ENCODE data around the gene CETN1.

CETN1 gene

DNA sequence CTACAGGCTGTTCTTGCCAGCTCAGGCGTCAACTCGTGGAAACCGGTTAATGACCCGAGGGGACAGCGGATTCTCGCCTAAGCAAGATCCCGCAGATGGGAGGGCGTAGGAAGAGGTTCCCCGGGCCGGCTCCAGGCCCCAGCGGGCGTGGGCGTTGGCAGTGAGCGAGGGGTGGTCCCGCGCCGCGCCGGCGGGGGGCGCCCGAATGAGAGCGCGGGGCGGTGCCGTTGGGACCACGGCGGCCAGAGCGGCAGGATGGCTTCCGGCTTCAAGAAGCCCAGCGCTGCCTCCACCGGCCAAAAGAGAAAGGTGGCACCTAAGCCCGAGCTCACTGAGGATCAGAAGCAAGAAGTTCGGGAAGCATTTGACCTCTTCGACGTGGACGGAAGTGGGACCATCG, at the start of gene CETN1:
CETN1 (plus strand) TSS at position 227 of the 400 bp plus-strand sequence; CDS start at position 256, 29 bp downstream.
- Histone ChIP-seq H3K9ac (ENCODE audit: low read length in 2 of 2) (no peak within 1 kb of the TSS), H3K27ac (ENCODE audit: low read length) (no peak within 1 kb of the TSS), H3K9me3 (ENCODE audit: control insufficient read depth in 2 of 2, low read length in 2 of 2) (peaks cover 4 to 11% of the 10 kb centered on the region in 2 donors), H3K4me3 (ENCODE audit: low read length in 2 of 2) (no peak within 1 kb of the TSS), H3K36me3 (ENCODE audit: control insufficient read depth in 2 of 2, insufficient read depth in 2 of 2, low read length in 2 of 2) (no peaks in the 10 kb centered on the region), H3K4me1 (ENCODE audit: control insufficient read depth, insufficient read depth, low read length) (peaks cover 8% of the 10 kb centered on the region), H3K27me3 (ENCODE audit: control insufficient read depth in 1 of 2, insufficient read depth in 2 of 2, low read length in 2 of 2) (peaks cover 0 to 3% of the 10 kb centered on the region in 2 donors)

DNA sequence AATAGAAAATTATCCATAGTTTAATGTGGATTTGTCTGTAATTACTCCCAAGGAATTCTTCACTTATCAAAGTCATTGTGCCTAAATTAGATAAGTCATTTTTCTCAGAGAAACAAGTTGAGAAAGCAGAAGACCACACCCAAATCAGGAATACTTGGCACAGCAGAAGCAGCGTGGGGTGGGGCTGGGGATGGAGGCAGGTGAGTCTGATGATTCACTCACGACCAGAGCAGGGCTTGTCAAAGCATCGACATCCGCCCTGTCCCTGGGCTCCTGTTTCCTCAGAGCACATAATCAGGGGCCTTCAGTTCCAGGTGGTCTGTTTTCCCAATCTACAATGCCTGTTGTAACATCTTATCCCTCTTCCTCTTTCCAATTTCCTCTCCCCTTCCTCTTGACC, 48.2 kb upstream of the CETN1 start:
- Histone ChIP-seq H3K9me3 (ENCODE audit: control insufficient read depth in 2 of 2, low read length in 2 of 2) (no peaks in the 10 kb centered on the region), H3K27me3 (ENCODE audit: control insufficient read depth in 1 of 2, insufficient read depth in 2 of 2, low read length in 2 of 2) (no peaks in the 10 kb centered on the region), H3K4me3 (ENCODE audit: low read length in 2 of 2) (no peak overlapping the region), H3K36me3 (ENCODE audit: control insufficient read depth in 2 of 2, insufficient read depth in 2 of 2, low read length in 2 of 2) (no peaks in the 10 kb centered on the region), H3K9ac (ENCODE audit: low read length in 2 of 2) (no peak overlapping the region), H3K4me1 (ENCODE audit: control insufficient read depth, insufficient read depth, low read length) (no peaks in the 10 kb centered on the region), H3K27ac (ENCODE audit: low read length) (no peak overlapping the region)

DNA sequence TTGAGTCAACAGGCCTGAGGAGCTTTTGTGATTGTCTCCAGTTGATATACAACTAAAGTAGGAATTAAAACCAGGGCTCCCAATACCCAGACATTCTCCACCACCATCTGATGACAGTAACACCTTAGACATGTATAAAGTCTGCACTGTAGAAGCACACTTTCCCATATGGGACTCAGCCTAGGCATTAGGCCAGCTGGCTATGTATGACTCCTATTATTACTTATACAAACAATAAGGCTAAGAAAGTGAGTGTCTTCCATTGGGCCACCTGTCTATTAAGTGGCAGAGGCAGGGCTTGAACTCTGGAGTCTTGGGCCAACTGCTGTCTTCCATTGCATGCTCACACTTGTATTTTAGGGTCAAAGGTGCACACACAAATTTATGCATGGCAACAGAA, 47.5 kb upstream of the CETN1 start:
- H3K4me1 ChIP-seq (ENCODE audit: control insufficient read depth, insufficient read depth, low read length), result no peaks in the 10 kb centered on the region
- H3K9me3 ChIP-seq (ENCODE audit: control insufficient read depth in 2 of 2, low read length in 2 of 2), result no peaks in the 10 kb centered on the region
- no peak overlapping the region for H3K27ac ChIP-seq (ENCODE audit: low read length)
- no peak overlapping the region for H3K9ac ChIP-seq (ENCODE audit: low read length in 2 of 2)
- no peaks in the 10 kb centered on the region for H3K27me3 ChIP-seq (ENCODE audit: control insufficient read depth in 1 of 2, insufficient read depth in 2 of 2, low read length in 2 of 2)
- H3K36me3 ChIP-seq (ENCODE audit: control insufficient read depth in 2 of 2, insufficient read depth in 2 of 2, low read length in 2 of 2), result no peaks in the 10 kb centered on the region
- no peak overlapping the region for H3K4me3 ChIP-seq (ENCODE audit: low read length in 2 of 2)

- H3K36me3 ChIP-seq (ENCODE audit: control insufficient read depth in 2 of 2, insufficient read depth in 2 of 2, low read length in 2 of 2), result no peaks in the 10 kb centered on the region
- no peaks in the 10 kb centered on the region for H3K27me3 ChIP-seq (ENCODE audit: control insufficient read depth in 1 of 2, insufficient read depth in 2 of 2, low read length in 2 of 2)
- no peaks in the 10 kb centered on the region for H3K9me3 ChIP-seq (ENCODE audit: control insufficient read depth in 2 of 2, low read length in 2 of 2)
- H3K4me1 ChIP-seq (ENCODE audit: control insufficient read depth, insufficient read depth, low read length), result no peaks in the 10 kb centered on the region
- H3K9ac ChIP-seq (ENCODE audit: low read length in 2 of 2), result no peak overlapping the region
- H3K27ac ChIP-seq (ENCODE audit: low read length), result no peak overlapping the region
- no peak overlapping the region for H3K4me3 ChIP-seq (ENCODE audit: low read length in 2 of 2)
These were observed 46.1 kb upstream of the CETN1 start for GRCh38 chr18:533995-534601.

DNA sequence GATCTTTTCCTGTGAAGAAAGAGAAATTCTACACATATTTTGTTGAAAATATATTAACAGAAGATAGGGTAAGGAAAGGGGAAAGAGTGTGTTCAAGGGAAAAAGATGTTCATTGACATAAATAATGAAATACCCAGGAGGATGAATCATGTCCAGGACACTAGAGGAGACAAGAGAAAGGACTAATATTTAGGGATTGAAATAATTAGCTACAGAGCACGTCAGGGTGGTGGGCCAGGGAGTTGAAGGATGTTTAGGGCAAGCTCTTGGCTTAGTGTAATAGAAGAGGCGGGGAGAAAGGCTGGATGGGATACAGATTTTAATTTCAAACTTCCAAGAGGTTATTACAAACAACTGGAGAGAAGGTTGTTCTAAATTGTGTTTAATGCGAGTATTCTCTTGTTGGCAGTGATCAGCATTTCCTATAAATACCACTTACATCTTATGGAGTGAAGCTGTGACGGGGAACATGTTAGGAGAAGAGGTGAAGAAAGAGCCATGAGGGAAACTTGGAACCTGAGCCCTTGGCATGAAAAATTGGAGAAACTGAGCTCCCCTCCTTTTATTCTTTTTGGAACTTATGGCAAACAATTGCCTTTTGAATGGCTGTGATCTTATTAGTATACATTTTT, 36.6 kb upstream of the CETN1 start:
- no peak overlapping the region for H3K4me3 ChIP-seq (ENCODE audit: low read length in 2 of 2)
- H3K27me3 ChIP-seq (ENCODE audit: control insufficient read depth in 1 of 2, insufficient read depth in 2 of 2, low read length in 2 of 2), result no peaks in the 10 kb centered on the region
- H3K9ac ChIP-seq (ENCODE audit: low read length in 2 of 2), result no peak overlapping the region
- no peaks in the 10 kb centered on the region for H3K36me3 ChIP-seq (ENCODE audit: control insufficient read depth in 2 of 2, insufficient read depth in 2 of 2, low read length in 2 of 2)
- H3K27ac ChIP-seq (ENCODE audit: low read length), result no peak overlapping the region
- H3K9me3 ChIP-seq (ENCODE audit: control insufficient read depth in 2 of 2, low read length in 2 of 2), result no peaks in the 10 kb centered on the region
- no peaks in the 10 kb centered on the region for H3K4me1 ChIP-seq (ENCODE audit: control insufficient read depth, insufficient read depth, low read length)

- H3K27ac ChIP-seq (ENCODE audit: low read length), result no peak overlapping the region
- no peak overlapping the region for H3K4me3 ChIP-seq (ENCODE audit: low read length in 2 of 2)
- no peaks in the 10 kb centered on the region for H3K9me3 ChIP-seq (ENCODE audit: control insufficient read depth in 2 of 2, low read length in 2 of 2)
- no peaks in the 10 kb centered on the region for H3K27me3 ChIP-seq (ENCODE audit: control insufficient read depth in 1 of 2, insufficient read depth in 2 of 2, low read length in 2 of 2)
- H3K36me3 ChIP-seq (ENCODE audit: control insufficient read depth in 2 of 2, insufficient read depth in 2 of 2, low read length in 2 of 2), result no peaks in the 10 kb centered on the region
- H3K9ac ChIP-seq (ENCODE audit: low read length in 2 of 2), result no peak overlapping the region
- no peaks in the 10 kb centered on the region for H3K4me1 ChIP-seq (ENCODE audit: control insufficient read depth, insufficient read depth, low read length)
These were observed 30.2 kb upstream of the CETN1 start for GRCh38 chr18:549967-550366.

DNA sequence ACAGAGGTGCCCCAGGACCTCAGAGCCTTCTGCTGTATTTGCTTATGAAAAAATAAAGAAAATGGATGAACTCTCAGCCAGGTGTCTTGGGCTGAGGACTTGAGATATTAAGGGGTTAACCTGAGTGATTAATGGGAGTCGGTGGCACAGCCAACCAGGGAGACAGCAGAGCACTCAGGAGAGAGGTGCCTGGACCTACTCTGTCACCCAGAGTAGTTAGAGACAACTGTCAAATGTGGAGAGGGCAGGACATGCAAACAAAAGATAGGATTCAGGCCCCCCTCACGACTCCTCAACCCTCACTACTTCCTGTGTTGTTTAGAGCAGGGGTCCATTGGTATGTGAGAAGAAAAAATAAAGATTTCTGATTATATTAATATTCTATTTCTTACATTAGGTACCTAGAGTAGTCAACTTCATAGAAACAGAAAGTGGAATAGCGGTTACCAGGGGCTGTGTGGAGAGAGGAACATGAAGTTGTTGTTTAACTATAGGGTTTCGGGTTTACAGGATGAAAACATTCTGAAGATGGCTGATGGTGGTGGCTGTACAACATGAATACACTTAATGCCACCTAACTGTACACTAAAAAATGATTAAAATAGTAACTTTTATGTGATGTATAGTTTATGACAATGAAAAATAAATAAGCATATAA, 28.6 kb upstream of the CETN1 start:
- Histone ChIP-seq H3K27ac (ENCODE audit: low read length) (no peak overlapping the region), H3K9me3 (ENCODE audit: control insufficient read depth in 2 of 2, low read length in 2 of 2) (no peaks in the 10 kb centered on the region), H3K4me1 (ENCODE audit: control insufficient read depth, insufficient read depth, low read length) (peaks cover 3% of the 10 kb centered on the region), H3K9ac (ENCODE audit: low read length in 2 of 2) (no peak overlapping the region), H3K36me3 (ENCODE audit: control insufficient read depth in 2 of 2, insufficient read depth in 2 of 2, low read length in 2 of 2) (no peaks in the 10 kb centered on the region), H3K27me3 (ENCODE audit: control insufficient read depth in 1 of 2, insufficient read depth in 2 of 2, low read length in 2 of 2) (no peaks in the 10 kb centered on the region), H3K4me3 (ENCODE audit: low read length in 2 of 2) (no peak overlapping the region)

GRCh38 chr18:555705-556457, 24.3 kb upstream of the CETN1 start:
- Histone ChIP-seq H3K27ac (ENCODE audit: low read length) (no peak overlapping the region), H3K9me3 (ENCODE audit: control insufficient read depth in 2 of 2, low read length in 2 of 2) (no peaks in the 10 kb centered on the region), H3K9ac (ENCODE audit: low read length in 2 of 2) (no peak overlapping the region), H3K36me3 (ENCODE audit: control insufficient read depth in 2 of 2, insufficient read depth in 2 of 2, low read length in 2 of 2) (no peaks in the 10 kb centered on the region), H3K4me1 (ENCODE audit: control insufficient read depth, insufficient read depth, low read length) (peaks cover 3% of the 10 kb centered on the region), H3K27me3 (ENCODE audit: control insufficient read depth in 1 of 2, insufficient read depth in 2 of 2, low read length in 2 of 2) (no peaks in the 10 kb centered on the region), H3K4me3 (ENCODE audit: low read length in 2 of 2) (no peak overlapping the region)

DNA sequence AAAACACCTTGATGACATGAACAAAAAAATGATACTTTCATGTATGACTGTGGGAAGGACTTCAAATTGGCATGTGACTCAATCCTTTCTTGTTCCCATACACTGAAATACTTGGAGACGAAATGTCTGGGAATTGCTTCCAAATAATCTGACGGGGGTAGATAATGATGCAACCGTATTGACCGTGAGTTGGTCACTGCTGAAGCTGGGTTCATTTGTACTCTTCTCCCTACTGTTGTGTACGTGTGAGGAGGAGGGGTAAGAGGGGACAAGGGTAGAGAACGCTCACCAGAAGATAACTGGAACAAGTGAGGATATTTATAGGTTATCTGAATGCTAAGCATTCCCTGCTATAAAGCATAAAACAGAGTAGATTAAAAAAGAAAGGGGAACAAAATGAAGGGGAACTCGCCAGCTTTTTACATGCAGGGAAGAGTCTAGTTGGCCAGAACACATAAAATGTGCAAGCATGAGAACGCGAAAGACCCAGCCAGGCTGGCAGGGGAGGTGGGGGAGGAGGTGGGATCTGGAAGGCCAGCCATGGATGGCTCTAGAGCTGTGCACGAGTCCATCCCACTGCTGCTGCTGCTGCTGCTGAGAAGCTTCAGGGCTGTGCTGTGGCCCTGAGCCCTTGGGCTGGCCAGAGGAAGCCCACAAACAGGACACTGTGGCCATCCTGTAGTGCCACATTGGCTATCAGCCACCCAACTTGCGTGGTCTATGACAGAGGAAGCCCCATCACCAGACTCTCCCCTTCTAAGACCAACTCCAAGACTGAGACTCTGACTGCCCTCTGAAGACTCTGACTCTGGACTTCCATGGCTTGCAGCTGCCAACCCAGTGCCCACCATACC, 15.2 kb upstream of the CETN1 start:
- Histone ChIP-seq H3K4me1 (ENCODE audit: control insufficient read depth, insufficient read depth, low read length) (no peaks in the 10 kb centered on the region), H3K4me3 (ENCODE audit: low read length in 2 of 2) (no peak overlapping the region)

GRCh38 chr18:565562-566061, 14.6 kb upstream of the CETN1 start:
- Histone ChIP-seq H3K9ac (ENCODE audit: low read length in 2 of 2) (no peak overlapping the region), H3K27me3 (ENCODE audit: control insufficient read depth in 1 of 2, insufficient read depth in 2 of 2, low read length in 2 of 2) (no peaks in the 10 kb centered on the region), H3K27ac (ENCODE audit: low read length) (no peak overlapping the region), H3K36me3 (ENCODE audit: control insufficient read depth in 2 of 2, insufficient read depth in 2 of 2, low read length in 2 of 2) (no peaks in the 10 kb centered on the region), H3K4me1 (ENCODE audit: control insufficient read depth, insufficient read depth, low read length) (no peaks in the 10 kb centered on the region), H3K4me3 (ENCODE audit: low read length in 2 of 2) (no peak overlapping the region), H3K9me3 (ENCODE audit: control insufficient read depth in 2 of 2, low read length in 2 of 2) (no peaks in the 10 kb centered on the region)

More for the DNA sequence above, 15.2 kb upstream of the CETN1 start:
- H3K36me3 ChIP-seq (ENCODE audit: control insufficient read depth in 2 of 2, insufficient read depth in 2 of 2, low read length in 2 of 2), result no peaks in the 10 kb centered on the region
- H3K27me3 ChIP-seq (ENCODE audit: control insufficient read depth in 1 of 2, insufficient read depth in 2 of 2, low read length in 2 of 2), result no peaks in the 10 kb centered on the region
- H3K27ac ChIP-seq (ENCODE audit: low read length), result no peak overlapping the region
- H3K9ac ChIP-seq (ENCODE audit: low read length in 2 of 2), result no peak overlapping the region
- no peaks in the 10 kb centered on the region for H3K9me3 ChIP-seq (ENCODE audit: control insufficient read depth in 2 of 2, low read length in 2 of 2)

Measured in stomach smooth muscle (tissue), 2 donors.